UCSD-AML1 (cell line): ENCODE data around the gene INO80.
"Not testable (repeated sequence)": the region's sequence is repeated elsewhere in the genome, so short reads cannot be mapped to it uniquely, and the experiment has no call there.

Experiments used
- DNase-seq: peaks from one replicate; lab custom pipeline; 2025; ENCODE audit not compliant: unreplicated experiment; lab: John Stamatoyannopoulos, UW

INO80 gene, protein sequence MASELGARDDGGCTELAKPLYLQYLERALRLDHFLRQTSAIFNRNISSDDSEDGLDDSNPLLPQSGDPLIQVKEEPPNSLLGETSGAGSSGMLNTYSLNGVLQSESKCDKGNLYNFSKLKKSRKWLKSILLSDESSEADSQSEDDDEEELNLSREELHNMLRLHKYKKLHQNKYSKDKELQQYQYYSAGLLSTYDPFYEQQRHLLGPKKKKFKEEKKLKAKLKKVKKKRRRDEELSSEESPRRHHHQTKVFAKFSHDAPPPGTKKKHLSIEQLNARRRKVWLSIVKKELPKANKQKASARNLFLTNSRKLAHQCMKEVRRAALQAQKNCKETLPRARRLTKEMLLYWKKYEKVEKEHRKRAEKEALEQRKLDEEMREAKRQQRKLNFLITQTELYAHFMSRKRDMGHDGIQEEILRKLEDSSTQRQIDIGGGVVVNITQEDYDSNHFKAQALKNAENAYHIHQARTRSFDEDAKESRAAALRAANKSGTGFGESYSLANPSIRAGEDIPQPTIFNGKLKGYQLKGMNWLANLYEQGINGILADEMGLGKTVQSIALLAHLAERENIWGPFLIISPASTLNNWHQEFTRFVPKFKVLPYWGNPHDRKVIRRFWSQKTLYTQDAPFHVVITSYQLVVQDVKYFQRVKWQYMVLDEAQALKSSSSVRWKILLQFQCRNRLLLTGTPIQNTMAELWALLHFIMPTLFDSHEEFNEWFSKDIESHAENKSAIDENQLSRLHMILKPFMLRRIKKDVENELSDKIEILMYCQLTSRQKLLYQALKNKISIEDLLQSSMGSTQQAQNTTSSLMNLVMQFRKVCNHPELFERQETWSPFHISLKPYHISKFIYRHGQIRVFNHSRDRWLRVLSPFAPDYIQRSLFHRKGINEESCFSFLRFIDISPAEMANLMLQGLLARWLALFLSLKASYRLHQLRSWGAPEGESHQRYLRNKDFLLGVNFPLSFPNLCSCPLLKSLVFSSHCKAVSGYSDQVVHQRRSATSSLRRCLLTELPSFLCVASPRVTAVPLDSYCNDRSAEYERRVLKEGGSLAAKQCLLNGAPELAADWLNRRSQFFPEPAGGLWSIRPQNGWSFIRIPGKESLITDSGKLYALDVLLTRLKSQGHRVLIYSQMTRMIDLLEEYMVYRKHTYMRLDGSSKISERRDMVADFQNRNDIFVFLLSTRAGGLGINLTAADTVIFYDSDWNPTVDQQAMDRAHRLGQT (N-terminal part only)

DNA sequence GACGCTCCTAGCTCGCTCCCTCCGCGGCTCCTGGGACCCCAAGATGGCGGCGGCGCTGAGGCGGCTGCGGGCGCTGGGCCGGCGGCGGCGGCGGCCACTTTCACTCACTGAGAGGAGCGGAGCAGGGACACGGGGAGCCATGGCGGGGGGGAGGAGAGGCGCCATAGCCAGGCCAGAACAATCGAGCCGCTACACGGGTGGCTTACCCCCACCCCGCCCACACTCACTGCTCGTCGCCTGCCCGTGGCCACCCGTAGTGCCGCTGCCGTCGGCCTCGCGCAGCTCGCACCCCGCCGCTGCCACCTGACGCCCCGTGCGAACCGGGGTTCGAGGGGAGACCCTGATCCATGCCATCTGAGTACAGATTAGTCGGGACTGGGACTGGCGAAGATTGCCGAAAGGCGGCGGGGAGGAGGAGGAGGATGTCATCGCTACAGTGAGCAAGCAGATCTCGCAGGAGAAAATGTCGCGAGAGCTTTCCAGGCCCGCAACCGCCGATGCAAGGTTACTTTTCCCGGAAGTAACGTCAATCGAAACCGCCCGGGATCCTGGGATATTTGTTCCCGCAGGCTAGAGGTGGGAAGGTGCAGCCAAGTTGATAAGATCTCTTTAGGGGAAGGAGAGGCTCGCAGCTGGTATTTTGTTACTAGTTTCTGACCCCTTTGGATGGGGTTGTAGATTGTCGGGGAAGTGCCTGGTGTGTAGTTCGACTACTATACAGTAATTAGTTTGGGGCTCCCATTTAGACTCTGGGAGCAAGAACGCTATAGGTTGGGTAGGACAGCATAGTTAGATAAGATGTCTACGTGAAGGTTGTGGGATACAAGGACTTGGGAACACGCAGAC, at the start of gene INO80:
Gene INO80, minus strand, starts transcription at position 165 of the 846 bp plus-strand sequence. CDS start 19,970 bp downstream, outside the sequence.
- peak; percentile 94 for DNase-seq

DNA sequence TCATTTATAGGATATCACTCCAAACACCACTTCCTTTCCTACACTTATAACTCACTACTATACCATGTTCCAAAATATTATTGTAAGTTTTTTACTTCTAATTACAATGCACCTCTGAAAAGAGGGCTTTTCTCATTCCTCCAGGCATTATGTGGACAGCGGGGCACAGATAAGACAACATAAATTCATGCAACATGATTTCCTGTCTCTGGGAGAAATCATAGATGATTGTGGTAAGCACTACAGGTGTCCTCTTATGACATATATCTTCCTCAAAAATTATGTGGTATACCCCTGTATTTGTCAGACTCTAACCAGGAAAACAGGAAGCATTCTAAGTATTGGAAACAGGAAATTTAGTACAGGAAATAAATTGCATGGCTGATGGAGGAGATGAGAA, 45.7 kb upstream of the INO80 start:
- no peak for DNase-seq

DNA sequence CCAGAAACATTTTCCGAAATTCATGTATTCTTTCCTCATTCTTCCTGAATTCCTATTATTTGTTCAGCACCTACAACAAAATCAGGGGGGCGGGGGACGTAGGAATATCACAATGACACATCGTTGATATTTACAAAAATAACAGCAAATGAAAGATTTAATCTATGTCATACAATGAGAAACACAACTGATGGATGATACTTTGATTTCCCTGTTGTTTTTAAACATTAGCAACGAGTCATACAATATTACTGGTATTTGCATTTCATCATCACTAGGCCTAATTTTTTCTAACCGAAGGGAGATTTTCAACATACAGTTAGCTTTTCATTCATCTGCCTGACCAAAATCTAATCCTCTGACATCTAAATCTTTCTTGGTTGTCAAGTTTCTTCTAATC, 45.3 kb upstream of the INO80 start:
- DNase-seq = no peak

DNA sequence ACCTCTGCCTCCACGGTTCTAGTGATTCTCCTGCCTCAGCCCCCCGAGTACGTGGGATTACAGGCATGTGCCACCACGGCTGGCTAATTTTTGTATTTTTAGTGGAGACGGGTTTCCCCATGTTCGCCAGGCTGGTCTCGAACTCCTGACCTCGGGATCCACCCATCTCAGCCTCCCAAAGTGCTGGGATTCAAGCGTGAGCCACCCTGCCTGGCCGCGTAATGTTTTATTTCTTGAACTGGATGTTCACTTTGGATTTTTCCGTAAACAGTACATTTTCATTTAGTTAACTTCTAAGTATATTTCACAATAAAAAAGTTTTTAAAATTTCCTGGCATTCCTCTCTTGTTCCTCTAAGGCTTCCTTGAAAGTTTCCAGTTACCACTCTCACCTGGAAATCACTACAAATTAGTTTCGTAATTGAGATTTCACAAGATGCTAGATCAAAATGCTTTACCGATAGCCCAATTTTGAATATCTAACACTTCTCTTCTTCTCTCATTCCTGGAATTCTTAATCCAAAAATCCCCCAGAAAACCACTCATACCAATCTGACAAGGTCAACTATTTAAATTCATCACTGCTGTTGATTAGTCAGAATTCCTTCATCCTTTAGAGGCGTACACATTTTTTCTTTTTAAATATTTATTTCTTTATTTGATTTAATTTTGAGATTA, 44.7 kb upstream of the INO80 start:
- no peak for DNase-seq

DNA sequence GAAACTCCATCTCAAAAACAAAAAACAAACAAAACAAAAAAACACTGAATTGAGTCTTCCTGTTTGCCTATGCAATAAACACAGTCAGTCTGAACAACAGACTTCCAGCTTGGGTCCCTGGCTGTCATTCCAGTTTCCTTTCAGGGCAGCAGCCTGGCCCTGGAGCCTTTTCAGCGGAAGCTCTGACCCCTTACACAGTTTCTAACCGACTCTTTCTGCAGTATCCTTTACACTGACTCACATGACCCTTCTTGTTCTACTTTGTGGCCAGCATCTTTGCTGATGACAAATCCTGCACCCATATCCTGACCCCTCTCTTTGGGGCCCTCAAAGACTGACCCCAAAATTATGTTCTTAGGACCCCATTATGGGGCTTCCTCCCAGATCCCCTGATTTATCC, 38.3 kb upstream of the INO80 start:
- no peak for DNase-seq

DNA sequence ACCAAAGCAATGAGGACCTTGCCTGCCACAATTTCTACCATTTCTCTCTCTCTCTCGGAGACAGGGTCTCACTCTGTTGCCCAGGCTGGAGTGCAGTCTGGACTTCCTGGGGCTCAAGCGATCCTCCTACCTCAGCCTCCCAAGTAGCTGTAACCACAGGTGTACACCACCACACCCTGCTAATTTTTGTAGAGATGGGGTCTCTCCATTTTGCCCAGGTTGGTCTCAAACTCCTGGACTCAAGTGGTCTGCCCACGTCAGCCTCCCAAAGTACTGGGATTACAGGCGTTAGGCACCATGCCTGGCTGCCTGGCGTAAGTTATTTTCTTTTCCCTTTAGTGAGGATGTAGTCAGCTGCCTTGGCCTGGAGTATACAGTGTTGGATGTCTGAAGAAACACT, 37.7 kb upstream of the INO80 start:
- DNase-seq = no peak

DNA sequence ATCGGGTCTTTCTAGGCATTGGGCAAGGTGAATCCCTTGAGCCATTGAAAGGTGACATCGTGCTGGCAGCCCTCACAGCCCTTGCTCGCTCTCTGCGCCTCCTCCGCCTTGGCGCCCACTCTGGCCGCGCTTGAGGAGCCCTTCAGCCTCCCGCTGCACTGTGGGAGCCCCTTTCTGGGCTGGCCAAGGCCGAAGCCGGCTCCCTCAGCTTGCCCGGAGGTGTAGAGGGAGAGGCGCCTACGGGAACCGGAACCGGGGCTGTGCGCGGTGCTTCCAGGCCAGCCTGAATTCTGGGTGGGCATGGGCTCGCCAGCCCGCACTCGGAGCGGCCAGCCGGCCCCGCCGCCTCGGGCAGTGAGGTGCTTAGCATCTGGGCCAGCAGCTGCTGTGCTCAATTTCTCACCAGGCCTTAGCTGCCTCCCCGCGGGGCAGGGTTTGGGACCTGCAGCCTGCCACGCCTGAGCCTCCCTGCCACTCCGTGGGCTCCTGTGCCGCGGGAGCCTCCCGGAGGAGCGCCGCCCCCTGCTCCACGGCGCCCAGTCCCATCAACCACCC, 35.4 kb upstream of the INO80 start:
- DNase-seq = no peak

DNA sequence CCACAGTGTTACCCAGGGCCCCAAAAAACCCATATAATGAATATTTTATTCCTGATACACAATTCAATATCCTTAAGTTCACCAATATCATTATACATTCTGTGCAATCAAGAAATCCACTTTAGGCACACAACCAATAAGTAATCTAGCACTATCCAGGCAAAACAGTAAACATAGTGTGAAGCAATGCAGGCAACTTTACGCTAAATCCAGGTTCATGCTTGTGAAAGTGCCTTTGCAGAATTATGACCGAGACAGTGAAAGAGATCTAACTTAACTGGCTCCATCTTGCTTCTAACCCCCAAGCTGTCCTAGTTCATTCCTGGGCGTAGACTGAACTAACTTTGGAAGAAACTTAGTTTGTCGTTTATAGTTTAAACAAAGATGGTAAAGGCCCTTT, 34.2 kb upstream of the INO80 start:
- DNase-seq = no peak

DNA sequence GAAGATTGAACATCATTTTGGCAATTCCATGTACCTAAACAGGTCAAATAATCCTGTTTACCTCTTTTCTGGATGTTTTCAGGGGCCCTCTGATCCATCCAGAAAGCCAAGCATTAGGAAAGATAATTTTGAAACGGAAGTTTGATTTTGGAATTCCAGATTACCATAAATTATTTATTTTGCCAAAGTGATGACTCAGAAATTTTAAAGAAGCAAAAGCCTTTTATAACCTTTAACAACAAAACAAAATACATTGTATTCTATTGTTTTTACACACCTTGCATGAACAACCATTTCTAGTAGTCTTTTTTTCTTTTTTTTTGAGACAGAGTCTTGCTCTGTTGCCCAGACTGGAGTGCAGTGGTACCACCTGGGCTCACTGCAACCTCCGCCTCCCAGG, 32.0 kb upstream of the INO80 start:
- no peak for DNase-seq

DNA sequence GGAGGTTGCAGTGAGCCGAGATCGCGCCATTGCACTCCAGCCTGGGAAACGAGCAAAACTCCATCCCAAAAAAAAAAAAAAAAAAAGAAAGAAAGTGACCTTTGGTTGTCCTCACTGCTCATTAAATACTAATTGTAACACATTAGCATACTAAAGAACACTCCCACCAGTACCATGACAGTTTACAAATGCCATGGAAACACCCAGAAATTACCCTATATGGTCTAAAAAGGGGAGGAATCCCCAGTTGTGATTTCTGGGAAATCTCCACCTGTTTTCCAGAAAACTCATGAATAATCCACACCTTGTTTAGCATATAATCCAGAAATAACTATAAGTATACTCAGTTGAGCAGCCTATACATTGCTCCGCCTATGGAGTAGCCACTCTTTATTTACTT, 23.5 kb upstream of the INO80 start:
- DNase-seq = no peak

DNA sequence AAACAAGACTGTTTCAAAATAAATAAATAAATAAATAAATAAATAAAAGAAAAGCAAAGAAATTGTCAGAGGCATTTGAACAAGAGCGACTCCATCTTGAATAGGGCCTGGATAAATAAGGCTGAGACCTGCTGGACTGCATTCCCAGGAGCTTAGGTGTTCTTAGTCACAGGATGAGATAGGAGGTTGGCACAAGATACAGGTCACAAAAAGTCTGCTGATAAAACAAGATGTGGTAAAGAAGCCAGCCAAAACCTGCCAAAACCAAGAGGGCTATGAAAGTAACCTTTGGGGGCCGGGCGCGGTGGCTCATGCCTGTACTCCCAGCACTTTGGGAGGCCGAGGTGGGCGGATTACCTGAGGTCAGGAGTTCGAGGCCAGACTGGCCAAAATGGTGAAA, 23.0 kb upstream of the INO80 start:
- DNase-seq = not testable (repeated sequence)

DNA sequence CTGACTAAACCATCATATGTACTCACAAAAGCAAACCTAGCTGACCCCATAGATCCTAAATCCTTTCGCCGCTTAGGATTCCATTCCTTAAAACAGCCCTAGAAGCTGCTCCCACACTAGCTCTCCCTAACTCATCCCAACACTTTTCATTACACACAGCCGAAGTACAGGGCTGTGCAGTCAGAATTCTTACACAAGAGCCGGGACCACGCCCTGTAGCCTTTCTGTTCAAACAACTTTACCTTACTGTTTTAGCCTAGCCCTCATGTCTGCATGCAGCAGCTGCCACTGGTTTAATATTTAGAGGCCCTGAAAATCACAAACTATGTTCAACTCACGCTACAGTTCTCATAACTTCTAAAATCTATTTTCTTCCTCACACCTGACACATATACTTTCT, 19.5 kb upstream of the INO80 start:
- DNase-seq = not testable (repeated sequence)

DNA sequence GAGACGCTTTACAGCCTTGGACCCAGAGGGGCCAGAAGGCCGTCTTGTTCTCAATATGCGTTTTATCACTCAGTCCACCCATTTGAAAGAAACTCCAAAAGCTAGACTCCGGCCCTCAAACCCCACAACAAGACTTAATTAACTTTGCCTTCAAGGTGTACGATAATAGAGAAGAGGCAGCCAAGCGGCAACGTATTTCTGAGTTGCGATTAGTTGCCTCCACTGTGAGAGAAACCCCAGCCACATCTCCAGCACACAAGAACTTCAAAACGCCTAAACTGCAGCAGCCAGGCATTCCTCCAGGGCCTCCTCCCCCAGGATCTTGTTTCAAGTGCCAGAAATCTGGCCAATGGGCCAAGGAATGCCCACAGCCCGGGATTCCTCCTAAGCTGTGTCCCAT, 17.4 kb upstream of the INO80 start:
- no peak for DNase-seq

DNA sequence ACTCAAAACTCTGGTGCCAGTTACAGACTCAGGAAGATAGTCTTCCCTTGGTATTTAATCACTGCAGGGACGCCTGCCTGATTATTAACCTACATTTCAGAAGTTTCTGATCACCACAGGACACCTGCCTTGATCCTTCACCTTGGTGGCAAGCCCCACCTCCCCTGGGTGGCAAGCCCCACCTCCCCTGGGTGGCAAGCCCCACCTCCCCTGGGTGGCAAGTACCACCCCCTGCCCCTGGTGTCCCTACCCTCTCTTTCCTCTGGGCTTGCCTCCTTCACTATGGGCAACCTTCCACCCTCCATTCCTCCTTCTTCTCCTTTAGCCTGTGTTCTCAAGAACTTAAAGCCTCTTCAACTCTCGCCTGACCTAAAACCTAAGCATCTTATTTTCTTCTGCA, 16.0 kb upstream of the INO80 start:
- not testable (repeated sequence) for DNase-seq

DNA sequence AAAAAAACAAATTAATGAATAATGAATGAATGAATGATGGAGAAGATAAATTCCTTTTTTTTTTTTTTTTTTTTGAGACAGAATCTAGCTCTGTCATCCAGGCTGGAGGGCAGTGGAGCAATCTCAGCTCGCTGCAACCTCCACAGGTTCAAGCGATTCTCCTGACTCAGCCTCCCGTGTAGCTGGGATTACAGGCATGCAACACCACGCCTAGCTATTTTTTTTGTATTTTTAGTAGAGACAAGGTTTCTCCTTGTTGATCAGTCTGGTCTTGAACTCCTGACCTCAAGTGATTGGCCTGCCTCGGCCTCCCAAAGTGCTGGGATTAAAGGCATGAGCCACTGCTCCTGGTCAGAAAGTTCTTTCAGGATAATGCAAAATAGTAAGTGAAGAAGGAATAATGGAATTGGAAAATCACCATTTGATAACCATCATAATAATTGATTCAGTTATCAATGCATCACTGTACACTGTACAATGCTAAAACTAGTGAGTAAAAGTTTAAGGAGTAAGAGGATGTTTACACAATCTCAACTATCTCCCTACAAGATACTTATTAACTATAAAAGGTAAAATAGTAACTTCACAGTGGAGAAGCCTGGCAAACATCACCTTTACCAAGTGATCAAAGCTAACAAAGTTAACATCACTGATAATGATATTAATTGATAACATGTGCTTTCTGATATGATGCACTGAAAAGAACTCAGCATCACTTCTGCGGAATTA, 12.3 kb upstream of the INO80 start:
- DNase-seq = no peak

DNA sequence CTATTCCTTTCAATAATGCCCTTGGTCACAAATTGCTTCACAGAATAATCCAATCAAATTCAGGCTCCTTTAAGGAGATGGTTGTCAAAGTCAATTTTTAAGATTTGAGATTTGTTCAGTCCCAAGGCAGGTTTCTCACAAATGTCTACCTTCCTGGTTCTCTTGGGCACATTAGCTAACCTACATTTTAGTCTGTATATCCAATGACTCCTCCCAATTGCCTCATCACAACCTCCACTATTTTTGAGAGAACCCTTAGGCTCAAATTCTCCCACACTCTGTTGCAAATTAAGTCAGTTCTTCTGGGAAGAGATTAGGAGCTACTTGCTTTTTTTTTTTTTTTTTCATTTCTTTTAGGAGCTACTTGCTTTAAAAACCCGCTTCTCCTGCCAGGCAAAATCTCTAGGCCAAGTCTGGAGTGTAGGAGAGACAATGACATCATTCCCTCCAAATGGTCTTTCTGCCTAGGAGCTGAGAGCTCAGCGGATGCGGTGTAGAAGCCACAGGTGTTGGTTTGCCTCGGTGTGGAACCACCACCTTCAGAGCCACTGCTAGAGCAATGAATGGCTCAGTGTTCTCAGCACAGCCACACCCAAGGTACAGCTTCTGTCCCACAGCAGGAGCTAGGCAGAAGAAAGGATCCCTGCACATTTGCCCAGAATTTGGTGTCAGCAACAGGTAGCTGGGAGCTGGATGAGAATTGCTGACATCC, 10.0 kb upstream of the INO80 start:
- DNase-seq = no peak

DNA sequence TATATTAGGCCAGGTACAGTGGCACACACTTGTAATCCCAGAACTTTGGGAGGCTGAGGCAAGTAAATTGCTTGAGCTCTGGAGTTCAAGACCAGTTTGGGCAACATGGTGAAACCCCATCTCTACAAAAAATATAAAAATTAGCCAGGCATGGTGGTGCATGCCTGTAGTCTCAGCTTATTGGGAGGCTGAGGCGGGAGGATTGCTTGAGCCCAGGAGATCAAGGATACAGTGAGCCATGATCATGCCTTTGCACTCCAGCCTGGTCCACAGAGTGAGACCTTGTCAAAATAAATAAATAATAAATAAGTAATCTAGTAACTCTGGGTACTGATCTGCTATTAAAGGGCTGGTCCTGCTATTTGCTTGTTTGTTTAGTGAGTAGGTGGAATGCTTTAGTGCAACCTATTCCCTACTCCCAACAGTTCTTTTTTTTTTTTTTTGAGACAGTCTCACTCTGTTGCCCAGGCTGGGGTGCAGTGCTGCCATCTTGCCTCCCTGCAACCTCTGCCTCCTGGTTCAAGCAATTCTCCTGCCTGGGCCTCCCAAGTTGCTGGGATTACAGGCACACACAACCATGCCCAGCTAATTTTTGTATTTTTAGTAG, 9.1 kb upstream of the INO80 start:
- no peak for DNase-seq

DNA sequence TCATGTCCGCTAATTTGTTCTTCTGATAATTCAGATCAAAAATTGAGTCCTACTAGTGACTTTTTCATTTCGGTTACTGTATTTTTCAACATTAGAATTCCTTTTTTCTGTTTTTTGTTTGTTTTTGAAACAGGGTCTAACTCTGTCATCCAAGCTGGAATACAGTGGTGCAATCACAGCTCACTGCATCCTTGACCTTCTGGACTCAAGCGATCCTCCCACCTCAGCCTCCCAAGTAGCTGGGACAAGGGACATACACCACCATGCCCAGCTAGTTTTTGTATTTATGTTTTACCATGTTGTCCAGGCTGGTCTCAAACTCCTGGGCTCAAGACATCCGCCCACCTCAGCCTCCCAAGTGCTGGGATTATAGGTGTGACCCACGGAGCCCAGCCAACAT, 8.0 kb upstream of the INO80 start:
- no peak for DNase-seq
